SK-N-SH (cell line): ENCODE data around the gene NSMCE1. TPM values are rescaled to one million over a fixed set of nuclear protein-coding genes. Genes with fewer than 3 reads are reported as not detected.

Experiments
- CTCF ChIA-PET: fragments of 300-600, 350-600 bp; formaldehyde crosslinking; extraction: SDS; loops from one replicate; lab custom pipeline; 2021; lab: Yijun Ruan, JAX
- POLR2A ChIA-PET: fragments of 350-600 bp; sonication (Branson Sonifier 250); formaldehyde crosslinking; extraction: SDS; loops from one replicate; lab custom pipeline; 2020; ENCODE audit warnings: antibody characterized with exemption, inconsistent platforms; lab: Yijun Ruan, JAX
- DNase-seq: peaks from one replicate; pipeline ENCODE4 v3.0.0; 2012
- H2AFZ ChIP-seq: fragments of 200-600 bp; sonication (generic); 2 replicates; pipeline ENCODE4 v1.8.1; 2016; ENCODE audit warnings: antibody characterized with exemption, mild to moderate bottlenecking, low read depth
- H3F3A ChIP-seq: fragments of 200-600 bp; sonication (generic); replicated peaks from 2 replicates; pipeline ENCODE3; 2016; ENCODE audit warnings: antibody characterized with exemption, mild to moderate bottlenecking; ENCODE audit not compliant: insufficient read depth
- H3K27ac ChIP-seq, 2 experiments: fragments of 200-500 bp in 1 of 2; fragments of 200-600 bp in 1 of 2; sonication (Bioruptor generic) in 1 of 2; sonication (generic), shearing (Covaris generic) in 1 of 2; 2 replicates each; pipeline versions ENCODE4 v1.5.1 to v1.6.1; 2014 to 2016; ENCODE audit warnings: low read depth in 2 of 2, inconsistent platforms in 1 of 2, low read length in 1 of 2, mild to moderate bottlenecking in 1 of 2, mixed read lengths in 1 of 2
- H3K27me3 ChIP-seq: fragments of 200-600 bp; sonication (generic), shearing (Covaris generic); 2 replicates; pipeline ENCODE4 v1.6.1; 2016; ENCODE audit warnings: mixed run types; ENCODE audit not compliant: insufficient read depth
- H3K36me3 ChIP-seq, 2 experiments: fragments of 200-500 bp in 1 of 2; fragments of 200-600 bp in 1 of 2; sonication (Bioruptor generic) in 1 of 2; sonication (generic) in 1 of 2; replicated peaks in 1 of 2; 2 replicates each; pipeline versions ENCODE3 to v1.5.1; 2014 to 2016; ENCODE audit warnings: low read length in 1 of 2, mild to moderate bottlenecking in 1 of 2; ENCODE audit not compliant: insufficient read depth in 2 of 2, control insufficient read depth in 1 of 2
- H3K4me1 ChIP-seq, 2 experiments: fragments of 200-500 bp in 1 of 2; fragments of 200-600 bp in 1 of 2; sonication (Bioruptor generic) in 1 of 2; sonication (generic), shearing (Covaris generic) in 1 of 2; 2 replicates each; pipeline versions ENCODE4 v1.5.1 to v1.6.1; 2014 to 2016; ENCODE audit warnings: low read depth in 1 of 2, low read length in 1 of 2, mixed run types in 1 of 2; ENCODE audit not compliant: insufficient read depth in 2 of 2, control insufficient read depth in 1 of 2
- H3K4me2 ChIP-seq: fragments of 200-600 bp; sonication (generic), shearing (Covaris generic); 2 replicates; pipeline ENCODE4 v1.6.1; 2017; ENCODE audit warnings: mixed run types
- H3K4me3 ChIP-seq, 2 experiments: fragments of 200-500 bp in 1 of 2; fragments of 200-600 bp in 1 of 2; sonication (Bioruptor generic) in 1 of 2; sonication (generic), shearing (Covaris generic) in 1 of 2; 2 replicates each; pipeline versions ENCODE4 v1.5.1 to v1.8.1; 2014 to 2016; ENCODE audit warnings: low read depth in 2 of 2, inconsistent platforms in 1 of 2, low read length in 1 of 2, mild to moderate bottlenecking in 1 of 2, mixed read lengths in 1 of 2, moderate library complexity in 1 of 2
- H3K79me2 ChIP-seq: fragments of 200-600 bp; sonication (generic); 2 replicates; pipeline ENCODE4 v1.8.1; 2017; ENCODE audit warnings: mild to moderate bottlenecking; ENCODE audit not compliant: insufficient read depth
- H3K9ac ChIP-seq: fragments of 200-600 bp; sonication (generic); 2 replicates; pipeline ENCODE4 v1.6.1; 2017; ENCODE audit warnings: mixed run types
- H3K9me2 ChIP-seq: fragments of 200-600 bp; sonication (generic); 2 replicates; pipeline ENCODE4 v1.6.1; 2017; ENCODE audit warnings: mixed run types
- H3K9me3 ChIP-seq: fragments of 200-600 bp; sonication (generic); 2 replicates; pipeline ENCODE4 v1.6.1; 2017; ENCODE audit warnings: mixed run types, mild to moderate bottlenecking, moderate library complexity
- H4K20me1 ChIP-seq: fragments of 200-600 bp; sonication (generic); 2 replicates; pipeline ENCODE4 v1.6.1; 2017; ENCODE audit warnings: mild to moderate bottlenecking, mixed run types; ENCODE audit not compliant: insufficient read depth
- CHD2 ChIP-seq: fragments of 150-350 bp; IDR thresholded peaks from 2 replicates; pipeline ENCODE4 v1.6.1; 2018; ENCODE audit warnings: low read length; ENCODE audit not compliant: partially characterized antibody
- EP300 ChIP-seq, 2 experiments: IDR thresholded peaks; 2 replicates each; pipeline versions ENCODE4 v1.4.0 to v1.6.1; 2012; ENCODE audit warnings: borderline replicate concordance in 1 of 2, low read depth in 1 of 2, low read length in 1 of 2
- EZH2phosphoT487 ChIP-seq: fragments of 200-600 bp; sonication (generic); IDR thresholded peaks from 2 replicates; pipeline ENCODE4 v1.6.1; 2017; ENCODE audit warnings: low read depth, mixed run types, mild to moderate bottlenecking, antibody characterized with exemption, moderate library complexity, borderline replicate concordance
- GABPA ChIP-seq: IDR thresholded peaks from 2 replicates; pipeline ENCODE4 v1.4.0; 2012; ENCODE audit warnings: low read depth, mild to moderate bottlenecking
- MAX ChIP-seq: IDR thresholded peaks from 2 replicates; pipeline ENCODE4 v1.4.0; 2012; ENCODE audit warnings: low read depth
- MXI1 ChIP-seq: IDR thresholded peaks from 2 replicates; pipeline ENCODE4 v1.6.1; 2012; ENCODE audit warnings: mild to moderate bottlenecking, low read depth, low read length, improper control_type of control experiment
- NFIC ChIP-seq: IDR thresholded peaks from 2 replicates; pipeline ENCODE4 v1.4.0; 2012; ENCODE audit warnings: borderline replicate concordance
- NRF1 ChIP-seq: IDR thresholded peaks from 2 replicates; pipeline ENCODE4 v1.6.1; 2012; ENCODE audit warnings: low read depth, mild to moderate bottlenecking, low read length
- RAD21 ChIP-seq: IDR thresholded peaks from 2 replicates; pipeline ENCODE4 v1.6.1; 2012; ENCODE audit warnings: mild to moderate bottlenecking, low read length
- RFX5 ChIP-seq: IDR thresholded peaks from 2 replicates; pipeline ENCODE4 v1.6.1; 2012; ENCODE audit warnings: mild to moderate bottlenecking, improper control_type of control experiment, low read length
- SMC3 ChIP-seq: IDR thresholded peaks from 2 replicates; pipeline ENCODE4 v1.6.1; 2012; ENCODE audit warnings: low read depth, low read length, improper control_type of control experiment
- TCF12 ChIP-seq: IDR thresholded peaks from 2 replicates; pipeline ENCODE4 v1.4.0; 2012
- USF1 ChIP-seq: IDR thresholded peaks from 2 replicates; pipeline ENCODE4 v1.4.0; 2012; ENCODE audit warnings: low read depth, borderline replicate concordance
- USF2 ChIP-seq: fragments of 150-350 bp; IDR thresholded peaks from 2 replicates; pipeline ENCODE4 v1.6.1; 2017; ENCODE audit warnings: antibody characterized with exemption, low read length, low read depth, borderline replicate concordance
- YY1 ChIP-seq: IDR thresholded peaks from 2 replicates; pipeline ENCODE4 v1.4.0; 2012; ENCODE audit warnings: low read depth, mild to moderate bottlenecking
- ZBTB33 ChIP-seq: IDR thresholded peaks from 2 replicates; pipeline ENCODE4 v1.4.0; 2012; ENCODE audit warnings: low read depth, borderline replicate concordance
- WGBS: methylation state at CpG from one replicate; pipeline ENCODE4 v1.1.6; 2017; ENCODE audit warnings: low lambda C conversion rate; 5-methylcytosine and 5-hydroxymethylcytosine counted together
- polyA plus RNA-seq, 3 experiments: library from polyadenylated mRNA; depleted of rRNA; stranded (reverse); fragments of >200 nt; gene quantifications; 2 replicates each; pipeline ENCODE4 v1.2.3, GENCODE V29; 2012
- TF ChIP-seq, protein P1 (sequence below): IDR thresholded peaks from 2 replicates; pipeline ENCODE4; 2012

NSMCE1 gene
- polyA plus RNA-seq, 1 of the 3 experiments (the other 2 are of a cell fraction), result 39.8 TPM

- 83% methylated on average over 7 of the region's 7 CpGs for WGBS
- Histone ChIP-seq H3K4me2 (no peak overlapping the region), H3K27me3 (no peaks in the 10 kb centered on the region), H2AFZ (no peak overlapping the region), H3K79me2 (no peaks in the 10 kb centered on the region), H3K4me1 (peaks cover 0 to 11% of the 10 kb centered on the region in 2 experiments; a peak in 1 of 4 replicates), H3K27ac (no peak overlapping the region; a peak in 1 of 4 replicates), H3K9me2 (no peaks in the 10 kb centered on the region), H3K9ac (no peak overlapping the region), H3F3A (peaks cover 17% of the 10 kb centered on the region), H3K4me3 (no peak overlapping the region), H3K9me3 (no peaks in the 10 kb centered on the region), H3K36me3 (no peaks in the 10 kb centered on the region), H4K20me1 (no peaks in the 10 kb centered on the region)
- ChIA-PET POLR2A (no interaction called here), CTCF (interaction anchor here (1.9 kb wide), 1 partner anchor 50 kb away, joined by 9 read pairs; no protein-coding TSS in a partner anchor)
- TF ChIP-seq YY1, result no peak
- no peak for TF ChIP-seq MAX
- no peak for TF ChIP-seq TCF12
- no peak for TF ChIP-seq EZH2phosphoT487
- TF ChIP-seq RAD21, result no peak
- TF ChIP-seq GABPA, result no peak
- no peak for TF ChIP-seq EP300 (IDR thresholded peaks at IDR 0.05; ENCODE audit: borderline replicate concordance in 1 of 2, low read depth in 1 of 2, low read length in 1 of 2)
- TF ChIP-seq CHD2, result no peak
- no peak for TF ChIP-seq ZBTB33
- TF ChIP-seq NFIC, result no peak
- TF ChIP-seq, protein P1, sequence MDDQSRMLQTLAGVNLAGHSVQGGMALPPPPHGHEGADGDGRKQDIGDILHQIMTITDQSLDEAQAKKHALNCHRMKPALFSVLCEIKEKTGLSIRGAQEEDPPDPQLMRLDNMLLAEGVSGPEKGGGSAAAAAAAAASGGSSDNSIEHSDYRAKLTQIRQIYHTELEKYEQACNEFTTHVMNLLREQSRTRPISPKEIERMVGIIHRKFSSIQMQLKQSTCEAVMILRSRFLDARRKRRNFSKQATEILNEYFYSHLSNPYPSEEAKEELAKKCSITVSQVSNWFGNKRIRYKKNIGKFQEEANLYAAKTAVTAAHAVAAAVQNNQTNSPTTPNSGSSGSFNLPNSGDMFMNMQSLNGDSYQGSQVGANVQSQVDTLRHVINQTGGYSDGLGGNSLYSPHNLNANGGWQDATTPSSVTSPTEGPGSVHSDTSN, result no peak
- no peak for TF ChIP-seq USF1
- TF ChIP-seq NRF1, result no peak
- TF ChIP-seq MXI1, result no peak
- no peak for TF ChIP-seq RFX5
- TF ChIP-seq SMC3, result no peak
- no peak for TF ChIP-seq USF2
- DNase-seq, result no peak
Observed at GRCh38 chr16:27284865-27285675, 16.5 kb upstream of the NSMCE1 start.
